Epidermal melanocyte (primary cell): ENCODE data around the gene MASP1.

ENCODE experiments used
- DNase-seq: peaks from one replicate; pipeline ENCODE4 v3.0.0; 2011; ENCODE audit warnings: low spot score; ENCODE audit not compliant: insufficient read length

MASP1 gene, protein sequence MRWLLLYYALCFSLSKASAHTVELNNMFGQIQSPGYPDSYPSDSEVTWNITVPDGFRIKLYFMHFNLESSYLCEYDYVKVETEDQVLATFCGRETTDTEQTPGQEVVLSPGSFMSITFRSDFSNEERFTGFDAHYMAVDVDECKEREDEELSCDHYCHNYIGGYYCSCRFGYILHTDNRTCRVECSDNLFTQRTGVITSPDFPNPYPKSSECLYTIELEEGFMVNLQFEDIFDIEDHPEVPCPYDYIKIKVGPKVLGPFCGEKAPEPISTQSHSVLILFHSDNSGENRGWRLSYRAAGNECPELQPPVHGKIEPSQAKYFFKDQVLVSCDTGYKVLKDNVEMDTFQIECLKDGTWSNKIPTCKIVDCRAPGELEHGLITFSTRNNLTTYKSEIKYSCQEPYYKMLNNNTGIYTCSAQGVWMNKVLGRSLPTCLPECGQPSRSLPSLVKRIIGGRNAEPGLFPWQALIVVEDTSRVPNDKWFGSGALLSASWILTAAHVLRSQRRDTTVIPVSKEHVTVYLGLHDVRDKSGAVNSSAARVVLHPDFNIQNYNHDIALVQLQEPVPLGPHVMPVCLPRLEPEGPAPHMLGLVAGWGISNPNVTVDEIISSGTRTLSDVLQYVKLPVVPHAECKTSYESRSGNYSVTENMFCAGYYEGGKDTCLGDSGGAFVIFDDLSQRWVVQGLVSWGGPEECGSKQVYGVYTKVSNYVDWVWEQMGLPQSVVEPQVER

DNA sequence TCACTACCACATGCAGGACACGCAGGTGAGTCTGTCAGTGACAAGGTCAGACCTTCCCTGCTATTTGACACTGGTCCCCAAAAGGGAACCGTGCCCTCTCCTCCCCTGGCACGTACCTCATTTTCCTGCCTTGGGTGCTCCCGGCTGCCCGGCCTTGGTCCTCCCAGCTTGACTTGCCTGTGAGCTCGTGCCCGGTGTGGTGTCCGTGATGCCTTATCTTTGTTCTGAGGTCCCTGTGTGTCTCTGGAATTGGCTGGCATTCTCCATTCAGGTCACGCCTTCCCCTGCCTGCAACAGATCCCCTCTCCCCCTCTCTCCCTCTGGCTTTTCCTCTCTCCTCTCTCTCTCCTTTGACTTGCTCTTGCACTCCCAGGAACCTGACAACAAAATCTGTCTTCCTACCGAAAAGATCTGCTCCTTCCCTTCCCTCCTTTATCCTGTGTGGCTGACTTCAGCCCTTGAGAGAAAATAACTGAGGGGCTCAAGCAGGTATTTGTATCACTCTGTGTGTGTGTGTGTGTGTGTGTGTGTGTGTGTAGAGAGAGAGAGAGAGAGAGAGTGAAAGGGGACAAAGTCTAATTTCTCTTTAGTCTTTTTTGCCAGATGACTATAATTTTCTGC lies at the start of gene MASP1:
Gene MASP1 (minus strand): TSS at position 226 of the 621 bp plus-strand sequence. CDS start 105 bp downstream, at position 121.
- no peak for DNase-seq

DNA sequence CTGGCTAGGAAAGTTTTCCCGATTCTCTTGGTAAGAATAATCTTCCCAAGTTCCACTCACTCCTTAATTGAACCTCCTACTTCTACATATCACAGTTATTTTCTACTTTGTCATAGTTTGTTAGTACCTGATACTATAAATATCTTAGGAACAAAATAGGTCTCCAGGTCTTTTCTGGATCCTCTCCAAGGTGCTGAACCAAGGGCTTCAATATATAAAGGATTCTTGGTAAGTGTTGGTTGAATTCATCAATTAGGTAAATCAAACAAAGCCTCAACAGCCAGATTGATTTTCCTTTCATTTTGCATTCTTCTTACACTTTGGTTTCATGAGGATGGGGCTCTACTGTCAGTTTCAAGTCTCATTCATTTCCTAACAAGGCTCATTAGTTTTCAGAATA lies 49.0 kb upstream of the MASP1 start:
- DNase-seq = no peak

DNA sequence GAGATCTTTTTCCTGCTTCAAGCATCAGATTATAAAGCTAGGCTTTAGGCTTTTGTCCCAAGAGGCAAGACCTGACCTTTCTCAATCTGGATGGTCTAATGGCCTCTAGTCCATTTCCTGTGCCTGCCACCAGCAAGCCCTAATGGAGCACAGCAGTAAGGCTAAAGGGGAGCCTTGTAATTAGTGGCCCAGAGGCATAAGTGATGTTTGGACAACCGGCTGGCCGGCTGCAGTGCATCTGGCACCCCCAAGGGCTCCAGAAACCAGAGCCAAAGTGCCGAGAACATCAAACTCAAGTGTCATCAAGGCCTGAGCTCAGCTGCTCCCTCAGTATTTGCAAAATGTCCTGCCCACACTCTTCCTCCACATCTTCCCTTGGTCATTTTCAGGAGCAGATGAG lies 44.8 kb upstream of the MASP1 start:
- no peak for DNase-seq

DNA sequence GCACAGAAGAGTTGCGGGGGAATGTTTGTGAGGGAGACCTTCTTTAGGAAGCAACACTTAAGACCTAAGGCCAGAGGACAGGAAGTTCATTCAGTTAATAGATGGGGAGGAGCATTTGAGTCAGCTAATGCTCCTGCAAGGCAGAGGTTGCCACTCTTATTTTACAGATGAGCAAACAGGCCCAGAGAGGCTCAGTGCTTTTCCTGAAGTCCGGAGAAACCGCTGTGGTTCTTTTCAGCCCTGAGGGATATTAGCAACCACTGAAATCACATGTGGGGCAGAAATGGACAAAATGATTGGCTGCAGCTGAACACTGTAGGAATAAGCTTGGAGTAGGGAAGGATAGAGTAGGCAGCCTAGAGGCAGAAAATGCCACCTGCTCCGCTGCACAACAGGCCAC lies 43.4 kb upstream of the MASP1 start:
- DNase-seq = peak; percentile 17

DNA sequence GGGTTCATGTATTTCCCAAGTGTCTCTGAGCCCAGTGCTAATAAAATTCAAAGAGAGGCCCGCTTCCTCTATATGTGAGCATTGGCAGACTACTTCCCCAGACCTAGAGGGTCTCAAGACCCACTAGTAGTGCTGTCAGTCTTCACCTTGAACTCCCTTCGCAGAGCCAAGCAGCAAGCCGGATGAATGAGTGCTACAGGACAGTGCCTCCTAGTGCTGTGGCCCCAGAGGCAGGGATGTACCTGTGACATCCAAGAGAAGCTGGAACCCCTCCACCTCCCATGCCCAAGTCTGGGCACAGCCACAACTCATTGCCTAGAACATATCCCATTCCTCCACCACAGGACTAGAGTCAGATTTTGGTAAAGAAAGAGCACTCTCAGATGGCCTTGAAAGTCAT lies 37.2 kb upstream of the MASP1 start:
- no peak for DNase-seq

DNA sequence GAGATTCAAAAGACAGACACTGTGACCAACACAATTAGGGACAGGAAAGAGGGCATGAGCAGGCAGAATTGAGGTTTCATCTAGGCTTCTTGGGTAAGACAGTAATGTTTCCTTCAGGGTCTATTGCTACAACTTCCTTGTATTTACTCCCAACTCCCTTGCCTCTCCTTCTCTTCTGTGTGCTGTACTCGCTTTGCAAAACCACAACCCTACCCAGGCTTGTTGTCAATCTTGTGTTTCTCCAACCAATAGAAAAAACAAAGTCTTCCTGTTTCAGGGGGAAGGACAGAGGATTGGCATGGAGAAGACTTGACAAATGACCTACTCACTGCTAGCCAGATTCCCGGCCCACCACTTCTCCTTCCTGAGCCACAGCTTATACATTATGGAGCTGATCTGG lies 36.3 kb upstream of the MASP1 start:
- no peak for DNase-seq

DNA sequence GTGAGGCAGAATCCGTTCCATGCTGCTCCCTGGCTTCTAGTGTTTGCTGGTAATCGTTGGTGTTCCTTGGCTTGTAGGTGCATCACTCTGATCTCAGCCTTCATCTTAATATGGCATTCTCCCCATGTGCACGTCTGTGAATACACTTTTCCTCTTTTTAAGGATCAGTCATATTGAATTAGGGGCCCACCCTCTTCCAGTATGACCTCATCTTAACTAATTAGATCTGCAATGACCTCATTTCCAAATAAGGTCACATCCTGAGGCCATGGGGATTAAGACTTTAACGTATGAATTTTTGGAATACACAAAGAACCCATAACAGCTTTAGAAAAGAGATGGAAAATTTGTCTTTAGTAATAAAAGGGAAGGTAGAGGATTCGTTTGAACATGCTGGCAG lies 34.1 kb upstream of the MASP1 start:
- no peak for DNase-seq

DNA sequence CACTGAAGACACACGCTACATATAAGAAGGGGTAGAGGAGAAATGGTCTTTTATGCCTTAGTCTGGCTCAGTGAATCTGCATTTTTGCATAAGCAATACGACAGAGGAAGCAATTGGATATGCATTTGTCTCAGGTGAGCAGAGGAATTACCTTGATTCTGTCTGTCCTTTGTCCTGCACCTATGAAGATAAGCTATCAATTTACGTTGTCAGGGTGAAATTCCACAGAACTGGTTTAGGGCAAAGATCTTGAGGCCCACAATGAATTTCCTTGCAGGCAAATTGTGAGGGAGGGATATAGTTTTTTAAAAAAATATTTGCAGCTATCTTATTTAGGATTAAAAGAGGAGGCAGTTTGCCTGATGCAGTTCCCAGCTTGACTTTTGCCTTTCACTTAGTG lies 31.6 kb upstream of the MASP1 start:
- DNase-seq = no peak

DNA sequence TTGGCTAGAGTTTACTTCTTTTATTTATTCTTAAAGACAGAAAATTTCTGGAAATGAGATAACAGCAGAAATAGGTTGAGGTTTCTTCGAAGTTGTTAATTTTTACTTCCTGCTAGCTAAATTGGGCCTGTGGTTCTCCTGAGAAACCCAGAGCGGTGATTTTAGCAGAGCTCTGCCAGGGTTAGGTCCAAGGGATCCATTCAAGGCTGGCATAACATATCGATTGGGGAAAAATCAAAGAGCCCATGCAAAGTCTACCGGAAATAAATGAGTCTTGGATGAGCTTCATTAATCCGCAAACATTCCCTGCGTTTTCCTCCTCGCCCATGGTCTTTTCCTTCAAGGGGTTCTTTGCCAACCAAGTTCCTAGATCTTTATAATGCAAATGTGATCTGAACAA lies 30.8 kb upstream of the MASP1 start:
- no peak for DNase-seq

DNA sequence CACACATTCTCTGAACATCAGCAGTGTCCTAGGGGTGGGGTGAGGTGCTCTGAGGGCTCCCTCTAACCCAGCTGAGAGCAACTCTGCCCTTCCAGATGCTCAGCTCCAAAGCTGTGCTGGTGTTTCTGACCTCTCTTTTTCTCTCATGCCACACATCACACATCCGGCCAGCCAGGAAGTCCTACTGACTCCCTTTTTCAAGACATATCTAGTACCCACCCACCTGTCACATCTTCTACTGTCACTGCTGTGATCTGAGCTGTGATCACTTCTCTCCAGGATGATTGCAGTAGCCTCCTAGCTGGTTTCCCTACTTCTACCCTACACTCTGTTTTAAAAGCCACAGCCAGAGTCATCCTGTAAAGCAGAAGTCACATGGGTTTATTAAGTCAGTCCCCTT lies 30.2 kb upstream of the MASP1 start:
- no peak for DNase-seq

DNA sequence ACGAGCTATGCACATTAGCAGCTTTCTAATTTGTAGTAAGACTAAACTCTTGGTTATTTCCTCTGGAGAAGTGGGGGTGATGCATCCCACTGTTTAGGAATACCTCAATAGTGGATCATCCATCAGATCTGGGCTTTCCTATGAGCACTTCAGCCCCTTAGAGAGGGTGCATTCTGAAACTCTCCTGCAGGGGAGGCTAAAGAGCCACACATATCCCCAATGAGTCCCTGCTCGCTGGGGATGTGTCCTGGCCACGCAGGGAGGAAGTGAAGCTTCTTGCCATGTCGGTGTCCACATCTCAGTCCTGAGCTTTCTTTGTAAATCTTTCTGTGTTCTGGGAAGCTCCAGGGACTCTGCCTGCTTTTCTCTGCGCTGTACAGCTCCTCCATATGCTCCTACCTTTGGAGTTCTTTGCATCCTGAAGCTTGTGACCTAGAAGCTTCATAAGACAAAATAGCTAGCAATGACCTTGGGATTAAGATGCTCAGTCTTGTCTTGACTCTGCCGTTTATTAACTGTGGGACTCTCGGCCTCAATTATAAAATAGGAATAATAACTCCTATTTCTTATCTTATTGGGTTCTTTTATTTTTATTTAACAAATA lies 28.3 kb upstream of the MASP1 start:
- DNase-seq = peak; percentile 61

DNA sequence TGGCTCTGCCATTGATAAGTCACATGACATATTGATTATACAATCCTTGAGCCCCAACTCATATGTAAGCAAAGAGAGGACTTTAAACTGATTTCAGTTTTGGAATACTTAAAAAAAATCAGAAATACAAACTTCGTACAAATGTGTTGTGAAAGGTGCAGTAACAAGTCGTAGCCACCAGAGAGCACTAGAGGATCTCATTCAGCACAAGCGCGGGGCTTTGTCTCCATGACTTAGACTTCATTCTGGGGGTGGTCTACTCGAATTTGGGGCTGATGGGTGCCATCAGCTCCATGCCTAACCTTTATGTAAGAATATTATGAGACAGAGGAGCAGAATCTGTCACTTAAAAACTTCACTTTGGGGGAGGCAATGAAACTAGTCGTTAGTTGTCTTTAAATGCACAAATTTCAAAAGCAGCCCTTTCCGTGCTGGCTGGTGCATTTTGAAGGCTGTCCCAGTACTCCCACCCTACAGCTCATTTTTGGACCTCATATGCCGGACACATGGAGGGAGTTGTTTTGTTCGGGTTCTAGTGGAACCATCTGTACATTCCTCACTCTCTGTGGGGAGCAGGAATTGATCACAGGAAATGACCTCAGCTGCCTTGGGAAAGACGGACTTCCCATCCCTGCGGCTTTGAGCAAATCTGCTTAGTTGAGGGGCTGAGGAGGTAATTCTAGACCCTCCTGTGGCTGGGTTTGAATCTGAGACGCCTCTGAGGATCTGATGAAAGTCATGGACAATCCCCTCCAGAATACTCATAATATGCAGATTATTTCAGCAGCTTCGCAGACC lies 27.5 kb upstream of the MASP1 start:
- DNase-seq = peak; percentile 33

DNA sequence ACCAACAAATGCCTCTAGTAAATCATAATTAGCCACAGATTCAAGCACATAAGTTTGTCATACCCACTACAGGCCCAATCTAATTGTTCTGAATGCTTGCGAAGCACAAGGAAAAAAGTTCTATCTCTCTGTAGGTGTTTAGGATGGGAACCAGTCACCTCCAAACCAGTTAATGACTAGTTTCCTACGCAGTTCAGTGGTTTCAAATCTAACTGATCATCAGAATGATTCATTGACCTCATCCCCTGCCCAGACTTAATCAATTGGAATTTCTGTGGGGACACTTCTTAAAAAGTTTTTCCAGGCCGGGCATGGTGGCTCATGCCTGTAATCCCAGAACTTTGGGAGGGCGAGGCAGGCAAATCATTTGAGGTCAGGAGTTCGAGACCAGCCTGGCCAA lies 24.3 kb upstream of the MASP1 start:
- DNase-seq = no peak

DNA sequence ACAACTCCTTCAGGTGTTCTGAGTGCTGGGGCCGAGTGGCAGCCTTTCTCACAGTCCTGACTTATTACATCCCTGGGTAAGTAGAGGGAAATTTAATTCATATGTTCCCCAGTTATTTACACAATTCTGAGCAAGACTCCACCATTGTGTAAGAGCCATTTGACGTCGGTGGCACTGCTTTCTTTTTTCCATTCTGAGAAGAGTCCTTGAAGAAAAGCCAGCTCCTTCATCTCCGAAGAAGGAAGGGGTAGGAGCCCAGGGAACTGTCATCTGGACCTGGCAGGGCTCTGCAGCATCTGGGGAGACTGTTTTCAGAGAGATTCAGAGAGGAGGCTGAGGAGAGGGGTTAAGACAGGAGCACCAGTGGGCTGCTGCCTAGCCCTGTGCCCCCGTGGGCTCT lies 22.6 kb upstream of the MASP1 start:
- no peak for DNase-seq

DNA sequence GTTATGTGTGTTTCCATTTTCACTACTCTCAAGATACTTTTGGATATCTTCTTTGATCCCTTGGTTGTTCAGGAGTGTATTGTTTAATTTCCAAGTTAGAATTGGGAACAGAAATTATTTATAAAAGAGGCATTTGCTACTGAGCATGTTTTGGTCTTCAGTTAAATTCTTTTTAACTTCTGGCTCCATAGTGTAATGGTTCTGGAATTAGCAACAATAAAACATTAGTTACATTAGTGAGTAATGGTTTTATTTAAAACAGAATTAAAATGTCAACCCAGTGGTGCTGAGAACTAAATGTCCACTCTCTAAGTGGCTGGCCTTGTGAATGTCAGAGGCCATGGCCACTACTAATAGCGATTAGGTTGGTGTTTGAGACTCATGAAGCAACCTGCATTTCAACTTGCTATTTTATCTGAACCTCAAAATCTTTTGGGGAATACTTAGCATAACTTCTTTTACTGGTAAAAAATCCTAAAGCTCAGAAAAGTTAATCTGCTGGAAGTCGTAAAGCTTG lies 19.5 kb upstream of the MASP1 start:
- no peak for DNase-seq

DNA sequence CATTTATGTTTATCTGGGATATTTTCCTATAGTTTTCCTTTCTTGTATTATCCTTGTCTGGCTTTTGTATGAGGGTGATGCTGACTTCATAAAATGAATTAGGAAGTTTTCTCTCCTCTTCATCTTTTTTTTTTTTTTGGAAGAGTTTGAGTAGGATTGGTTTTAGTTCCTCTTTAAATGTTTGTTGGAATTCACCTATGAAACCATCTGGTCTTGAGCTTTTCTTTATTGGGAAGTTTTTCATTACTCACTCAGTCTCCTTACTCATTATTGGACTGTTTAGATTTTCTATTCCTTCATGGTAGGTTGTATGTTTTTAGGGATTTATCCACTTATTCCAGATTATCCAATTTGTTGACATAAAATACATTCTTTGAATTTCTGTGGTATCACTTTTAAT lies 18.7 kb upstream of the MASP1 start:
- DNase-seq = no peak

DNA sequence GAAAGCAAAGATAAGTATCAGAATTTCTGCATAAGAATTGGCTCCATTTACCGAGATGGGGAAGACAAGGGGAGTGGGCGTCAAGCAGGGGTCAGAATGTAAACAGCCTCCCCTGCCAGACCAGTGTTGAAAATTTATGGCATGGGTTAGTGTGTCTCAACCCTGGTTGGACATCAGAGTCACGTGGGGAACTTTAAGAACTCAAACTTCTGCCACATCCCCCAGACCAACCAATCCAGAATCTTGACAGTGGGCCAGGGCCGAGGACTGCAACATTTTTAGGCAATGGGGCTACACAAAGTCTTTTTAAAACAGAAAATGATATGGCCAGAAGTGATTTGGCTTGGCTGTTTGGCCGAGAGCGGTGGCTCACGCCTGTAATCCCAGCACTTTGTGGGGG lies 14.3 kb upstream of the MASP1 start:
- DNase-seq = no peak

DNA sequence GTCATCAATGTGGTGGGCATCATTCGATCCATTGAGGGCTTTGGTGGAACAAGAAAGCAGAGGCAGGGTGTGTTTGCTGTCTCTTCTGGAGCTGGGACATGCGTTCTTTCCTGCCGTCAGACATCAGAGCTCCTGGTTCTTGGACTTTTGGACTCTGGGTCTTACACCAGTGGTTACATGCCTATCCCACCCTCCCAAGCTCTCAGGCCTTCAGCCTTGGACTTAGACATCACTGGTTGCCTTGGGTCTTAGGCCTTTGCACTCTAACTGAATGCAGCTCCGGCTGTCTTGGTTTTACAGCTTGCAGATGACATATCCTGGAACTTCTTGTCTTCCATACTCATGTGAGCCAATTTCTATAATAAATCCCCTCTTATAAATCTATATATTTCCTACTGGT lies 8.1 kb upstream of the MASP1 start:
- no peak for DNase-seq

DNA sequence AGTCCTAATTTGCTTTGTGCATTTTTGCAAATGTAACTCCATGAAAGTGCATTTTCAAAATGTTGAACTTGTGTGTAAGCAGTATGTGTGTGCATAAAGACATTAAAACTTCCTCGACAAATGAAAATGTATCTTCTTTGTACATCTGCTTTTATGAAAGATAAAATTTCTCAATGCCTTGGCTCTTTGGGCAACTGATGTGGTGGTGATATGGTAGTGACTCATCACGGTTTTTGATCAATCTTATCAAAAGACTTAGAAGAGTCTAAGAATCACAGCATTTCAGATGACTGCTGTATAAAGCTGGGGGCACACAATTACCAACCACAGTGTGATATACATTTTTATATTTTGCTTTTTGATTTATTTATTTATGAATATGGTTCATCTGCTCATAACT lies 5.4 kb upstream of the MASP1 start:
- DNase-seq = no peak

DNA sequence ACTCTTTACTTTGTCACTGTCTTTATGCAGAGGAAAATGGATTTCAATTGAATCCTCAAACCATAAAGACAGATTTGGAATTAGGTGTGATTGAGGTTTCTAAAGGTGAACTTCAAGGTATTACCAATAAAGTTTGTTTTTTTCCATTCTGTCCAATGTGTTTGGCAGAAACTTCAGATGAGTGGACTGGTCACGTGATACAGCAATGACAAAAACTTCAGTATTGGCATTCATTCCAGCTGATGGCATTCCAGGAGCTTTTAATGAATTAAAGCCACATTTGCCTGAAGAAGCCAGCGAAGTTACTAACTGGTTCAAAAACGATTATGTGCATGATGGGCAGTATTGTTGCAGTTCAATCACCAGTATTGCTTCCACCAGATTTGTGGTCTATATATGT lies 4.5 kb upstream of the MASP1 start:
- no peak for DNase-seq
